HG03064 (cell line): ENCODE measurements around the gene STX16.

Experiments used
- ATAC-seq: cut with Tn5 transposase; IDR thresholded peaks from one replicate; pipeline ENCODE4 v1.9.1; 2021; ENCODE audit warnings: low read depth; ENCODE audit not compliant: unreplicated experiment

Gene STX16

DNA sequence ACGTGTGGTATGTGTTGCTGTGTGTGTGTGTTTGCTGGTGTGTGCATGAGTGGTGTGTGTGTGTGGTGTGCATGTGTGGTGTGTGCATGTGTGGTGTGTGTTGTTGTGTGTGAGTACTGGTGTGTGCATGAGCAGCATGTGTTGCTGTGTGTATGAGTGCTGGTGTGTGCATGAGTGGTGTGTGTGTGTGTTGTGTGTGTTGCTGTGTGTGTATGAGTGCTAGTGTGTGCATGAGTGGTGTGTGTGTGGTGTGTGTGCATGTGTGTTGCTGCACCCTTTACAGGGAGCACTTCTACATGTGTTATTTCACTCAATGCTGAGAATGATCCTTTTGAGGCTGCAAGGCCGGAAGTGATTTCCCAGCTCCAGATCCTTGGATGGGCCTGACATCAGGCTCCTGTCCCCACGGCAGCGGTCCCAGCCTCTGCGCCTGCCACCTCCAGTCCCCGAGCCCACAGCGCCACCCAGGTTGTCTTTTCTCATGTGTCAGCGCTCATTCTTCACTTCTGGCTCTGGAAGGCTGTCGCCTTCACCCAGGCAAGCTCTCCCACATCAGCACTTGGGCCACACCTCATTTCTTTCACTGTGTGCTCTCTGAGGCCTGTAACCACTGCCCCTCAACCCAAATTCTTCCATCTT is 44.1 kb downstream of the STX16 start:
- ATAC-seq, result no peak

DNA sequence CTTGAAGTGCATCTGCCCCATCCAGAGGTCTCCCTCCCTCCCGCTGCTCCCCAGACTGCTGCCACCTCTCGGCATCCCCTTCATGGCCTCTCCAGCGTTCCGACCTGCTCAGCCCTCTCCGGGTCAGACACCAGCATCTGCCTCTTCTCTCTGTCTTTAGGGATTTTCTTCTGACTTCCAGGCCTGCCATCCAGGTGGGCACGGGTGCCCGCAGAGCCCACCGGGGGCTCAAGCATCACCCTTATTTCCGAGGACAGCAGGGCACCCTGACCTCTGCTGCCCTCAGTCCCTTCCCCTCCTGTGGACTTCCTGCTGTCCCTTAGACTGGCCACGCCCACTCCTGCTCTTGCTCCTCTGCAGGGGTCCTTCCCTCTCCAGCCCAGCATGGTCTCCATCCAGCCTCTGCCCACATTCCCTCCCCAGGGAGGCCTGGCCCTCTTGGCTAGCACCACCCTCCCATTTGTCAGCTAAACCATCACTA is 44.9 kb downstream of the STX16 start:
- no peak for ATAC-seq

DNA sequence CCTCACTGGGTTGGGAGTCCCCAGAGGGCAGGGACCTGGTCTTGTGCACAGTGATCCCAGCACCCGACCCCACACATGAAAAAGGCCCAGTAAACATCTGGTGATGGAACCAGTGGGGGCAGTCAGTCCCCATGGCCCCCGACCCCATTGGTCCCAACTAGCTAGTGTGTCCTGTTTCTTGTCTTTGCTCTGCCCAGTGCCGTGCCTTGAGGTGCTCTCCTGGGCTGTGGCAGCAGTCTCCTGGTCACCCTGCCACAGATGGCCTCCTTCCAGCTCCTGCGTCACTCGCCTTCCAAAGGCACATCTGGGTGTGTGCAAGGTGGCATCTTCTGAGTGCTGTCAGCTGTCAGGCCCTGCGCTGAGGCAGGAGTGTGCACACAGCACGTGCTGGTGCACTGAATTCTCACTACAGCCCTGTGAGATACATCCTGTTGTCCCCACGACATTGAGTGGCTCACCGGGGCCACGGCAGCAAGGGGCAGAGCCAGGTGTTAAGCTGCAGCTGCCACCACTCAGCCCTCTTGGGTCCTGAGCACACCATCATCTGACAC is 45.4 kb downstream of the STX16 start:
- no peak for ATAC-seq

DNA sequence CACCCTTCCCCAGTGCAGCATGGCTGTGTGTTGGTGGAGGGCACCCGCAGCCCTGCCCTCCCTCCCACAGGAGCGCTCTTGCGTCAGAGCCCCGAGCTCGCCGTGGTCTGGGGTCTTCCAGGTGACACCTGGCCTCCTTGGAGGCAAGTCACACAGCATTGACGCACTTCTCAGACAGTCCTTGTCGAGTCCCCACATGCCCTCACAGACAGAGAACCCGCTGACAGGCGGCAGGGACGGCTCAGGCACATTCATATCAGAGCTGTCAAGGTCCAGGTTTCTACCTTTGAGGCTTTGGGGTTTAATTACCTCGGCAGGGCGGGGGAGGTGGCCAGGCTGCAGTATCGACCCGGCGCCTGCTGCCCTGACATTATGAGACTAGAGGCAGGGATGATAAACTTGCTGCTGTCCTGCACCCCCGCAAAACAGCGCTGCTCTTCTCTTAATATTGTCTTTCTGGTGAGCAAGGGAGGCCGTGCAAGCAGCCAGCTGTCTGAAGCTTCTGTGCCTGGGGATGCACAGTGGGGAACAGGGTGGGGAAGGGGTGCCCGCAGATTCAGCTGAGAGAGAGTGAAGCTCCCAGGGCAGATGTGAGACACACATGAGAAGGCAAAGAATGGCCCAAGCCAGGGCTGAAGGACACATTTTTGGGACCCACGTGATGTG is 46.3 kb downstream of the STX16 start:
- no peak for ATAC-seq

DNA sequence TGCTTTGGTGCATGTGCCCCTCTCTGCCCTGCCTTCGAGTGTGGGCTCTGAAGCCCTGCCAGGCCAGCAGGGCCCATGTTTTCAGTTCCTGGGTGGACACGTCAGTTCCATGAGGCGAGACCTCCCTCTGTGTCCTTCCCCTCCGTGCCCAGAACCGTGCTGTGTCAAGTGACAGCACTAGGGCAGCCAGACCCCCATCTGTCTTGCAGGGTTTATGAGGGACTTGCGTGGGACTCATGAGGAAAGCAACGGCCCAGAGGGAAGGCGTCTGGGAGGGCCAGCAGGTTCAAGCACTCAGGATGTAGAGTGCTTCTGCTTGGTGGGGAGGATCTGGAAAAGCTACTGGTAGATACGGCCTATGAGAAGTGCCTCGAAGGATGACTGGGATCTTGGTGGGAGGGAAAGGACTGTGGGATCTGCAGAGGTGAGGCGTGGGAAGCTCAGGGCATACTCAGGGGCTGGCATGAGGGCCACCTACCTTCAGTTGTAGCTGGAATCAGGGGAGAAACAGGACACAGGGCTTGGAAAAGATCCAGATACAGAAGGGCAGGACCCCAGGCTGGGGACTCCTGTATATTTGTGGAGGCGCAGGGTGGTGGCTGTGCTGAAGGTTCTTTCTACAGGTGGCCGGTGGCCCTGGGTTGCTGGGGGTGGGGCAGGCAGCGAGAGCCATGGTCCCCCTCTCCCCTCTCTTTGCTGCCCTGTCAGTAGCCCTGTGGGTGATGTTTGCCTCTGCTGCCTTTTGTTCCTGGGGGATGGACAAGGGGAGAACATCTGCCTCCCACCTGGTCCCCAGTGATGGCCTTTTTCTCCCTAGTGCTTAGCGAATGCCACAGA is 47.0 kb downstream of the STX16 start:
- no peak for ATAC-seq

DNA sequence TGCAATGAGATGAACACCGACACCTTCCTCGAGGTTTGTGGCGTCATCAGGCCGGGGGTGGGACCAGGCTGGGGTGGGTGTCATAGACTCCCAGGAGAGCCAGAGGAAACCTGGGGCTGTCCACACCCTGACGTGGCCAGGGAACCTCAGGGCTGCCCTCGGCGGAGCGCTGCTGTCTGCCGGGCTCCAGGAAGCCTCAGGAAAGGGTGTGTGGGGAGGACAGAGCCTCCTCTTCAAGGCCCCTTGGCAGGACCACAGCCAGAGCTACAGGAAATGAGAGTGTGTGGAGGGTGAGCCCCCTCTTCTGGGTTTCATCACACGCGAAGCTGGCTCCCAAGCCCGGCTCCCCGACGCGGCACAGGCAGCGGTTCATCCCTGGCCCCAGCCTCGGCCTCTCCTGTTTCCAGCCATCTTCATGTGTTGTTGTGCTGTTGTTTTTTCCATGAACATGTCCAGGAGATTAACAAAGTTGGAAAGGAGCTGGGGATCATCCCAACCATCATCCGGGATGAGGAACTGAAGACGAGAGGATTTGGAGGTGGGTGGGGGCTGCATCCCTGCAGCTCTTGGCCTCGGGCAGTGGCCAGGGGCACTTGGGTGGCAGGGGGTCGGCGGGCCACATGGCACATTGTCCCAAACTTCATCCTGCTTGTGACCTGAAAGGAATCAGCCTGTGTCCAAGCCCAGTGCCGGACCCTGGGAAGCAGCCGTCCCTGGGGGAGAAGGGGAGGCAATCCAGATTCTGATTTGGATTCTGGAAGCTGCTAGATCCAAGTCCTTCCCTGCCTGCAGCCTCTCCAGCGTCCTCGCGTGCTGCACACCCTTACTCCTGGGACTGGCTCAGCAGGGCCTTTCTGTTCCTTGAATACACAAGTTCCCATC is 47.9 kb downstream of the STX16 start:
- ATAC-seq, result no peak

DNA sequence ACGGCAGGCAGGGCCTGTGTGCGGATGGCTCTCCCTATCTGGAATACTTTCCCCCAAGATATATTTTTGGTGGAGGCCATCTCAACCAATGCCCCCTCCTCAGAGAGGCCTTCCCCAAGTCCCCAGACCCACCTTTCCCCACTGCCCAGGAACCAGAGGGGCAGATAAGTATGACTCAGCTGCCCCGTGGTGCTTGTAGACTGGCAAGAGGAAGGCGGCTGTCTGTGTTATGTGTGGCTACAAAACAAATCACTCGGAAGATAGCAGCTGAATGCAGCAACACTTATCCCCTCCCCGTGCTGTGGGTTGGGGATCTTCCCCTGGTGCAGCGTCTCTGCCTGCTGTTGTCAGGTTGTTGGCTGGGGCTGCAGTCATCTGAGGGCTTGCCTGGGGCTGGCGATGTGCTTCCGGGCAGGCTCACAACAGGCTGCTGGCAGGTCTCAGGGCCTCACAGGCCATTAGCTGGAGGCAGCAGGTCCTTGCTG is 48.6 kb downstream of the STX16 start:
- ATAC-seq, result no peak

DNA sequence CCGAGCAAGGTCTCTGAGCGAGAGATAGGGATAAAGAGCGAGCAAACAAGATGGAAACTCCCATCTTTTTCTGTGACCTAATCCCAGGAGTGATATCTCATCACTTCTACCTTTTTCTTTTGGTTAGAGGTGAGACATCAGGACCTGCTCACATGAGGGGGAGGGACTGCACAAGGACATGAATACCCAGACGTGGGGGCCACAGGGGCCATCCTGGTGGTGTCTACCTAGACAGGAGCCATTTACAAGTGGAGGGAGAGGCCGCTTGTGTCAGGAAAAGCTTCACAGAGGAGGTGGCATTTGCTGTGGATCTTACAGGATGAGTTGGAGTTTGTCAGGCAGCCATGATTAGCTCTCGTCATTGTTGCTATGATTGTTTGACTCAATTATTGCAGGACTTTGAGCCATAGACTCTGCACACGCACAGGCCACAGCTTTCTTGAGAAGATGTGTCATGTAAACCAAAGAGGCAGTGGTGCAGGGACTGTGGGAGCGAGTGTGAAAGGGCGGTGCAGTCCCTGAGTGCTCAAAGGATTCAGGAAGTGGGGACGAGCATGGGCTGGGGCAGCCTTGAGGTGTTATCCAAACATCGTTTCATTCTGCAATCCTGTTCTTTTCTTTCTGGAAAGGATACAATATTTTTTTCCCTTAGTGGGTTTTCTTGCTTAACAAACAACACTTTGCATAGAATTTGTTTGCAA is 49.2 kb downstream of the STX16 start:
- ATAC-seq, result no peak

DNA sequence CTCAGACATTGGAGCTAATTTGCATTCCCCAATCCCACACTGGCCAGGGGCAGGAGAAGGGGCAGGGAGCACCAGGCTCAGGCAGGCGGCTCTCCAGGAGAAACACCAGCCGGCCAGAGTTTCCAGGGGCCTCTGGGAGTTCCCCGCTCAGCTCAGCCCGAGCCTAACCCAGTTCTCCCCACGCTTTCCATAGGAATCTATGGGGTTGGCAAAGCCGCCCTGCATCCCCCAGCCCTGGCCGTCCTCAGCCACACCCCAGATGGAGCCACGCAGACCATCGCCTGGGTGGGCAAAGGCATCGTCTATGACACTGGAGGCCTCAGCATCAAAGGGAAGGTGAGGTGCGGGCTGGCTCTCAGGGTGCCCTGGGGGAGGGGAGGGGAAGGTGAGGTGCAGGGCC is 49.7 kb downstream of the STX16 start:
- no peak for ATAC-seq

DNA sequence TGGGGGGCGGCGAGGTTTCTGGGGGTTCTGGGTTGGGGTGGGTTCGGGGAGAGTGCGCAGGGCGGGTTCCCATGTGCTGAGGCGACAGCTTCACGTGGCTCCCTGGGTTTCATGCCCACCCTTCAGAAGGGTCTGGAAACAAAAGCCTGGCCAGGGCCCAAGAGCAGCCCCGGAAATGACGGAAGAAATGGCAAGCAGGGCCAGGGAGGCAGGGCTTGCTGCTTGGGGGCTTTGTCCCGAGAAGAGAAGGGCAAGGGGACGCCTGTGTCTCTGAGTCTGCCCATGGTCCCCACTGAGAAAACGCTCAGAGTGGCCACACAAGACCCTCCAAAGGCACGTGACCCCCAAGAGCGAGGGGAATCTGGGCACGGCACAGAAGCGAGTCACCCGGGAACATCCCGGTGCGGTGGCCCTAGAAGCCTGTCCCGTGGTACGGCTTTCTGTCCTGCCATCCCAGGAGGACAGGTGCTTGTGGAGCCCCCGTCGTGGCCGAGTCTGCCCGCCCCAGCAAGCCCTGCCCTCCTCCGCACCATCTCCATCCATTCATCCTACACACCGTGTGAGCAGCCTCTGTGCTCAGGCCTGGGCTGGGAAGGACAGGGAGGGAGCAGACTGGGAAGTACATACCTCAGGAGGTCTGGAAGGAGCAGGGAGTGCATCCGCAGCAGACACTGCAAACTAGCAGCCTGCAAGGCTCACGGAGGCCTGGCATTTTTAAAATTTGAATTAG is 50.5 kb downstream of the STX16 start:
- ATAC-seq, result no peak

DNA sequence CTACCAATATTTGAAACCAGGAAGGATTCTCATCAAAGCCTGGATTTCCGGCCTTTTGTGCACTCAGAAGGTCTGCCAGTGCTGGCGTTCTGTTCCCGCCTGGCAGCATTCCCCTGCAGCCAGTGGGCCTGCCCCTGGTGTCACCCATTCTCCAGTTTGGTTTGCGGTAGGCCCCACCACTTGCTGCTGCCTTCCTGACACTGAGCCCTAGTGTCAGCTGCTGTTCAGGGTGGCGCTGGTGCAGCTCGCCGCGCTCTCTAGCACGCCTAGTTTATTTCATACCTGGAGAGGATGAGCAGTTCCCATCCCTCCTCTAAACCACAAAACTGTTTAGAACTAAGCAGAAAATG is 51.1 kb downstream of the STX16 start:
- no peak for ATAC-seq

DNA sequence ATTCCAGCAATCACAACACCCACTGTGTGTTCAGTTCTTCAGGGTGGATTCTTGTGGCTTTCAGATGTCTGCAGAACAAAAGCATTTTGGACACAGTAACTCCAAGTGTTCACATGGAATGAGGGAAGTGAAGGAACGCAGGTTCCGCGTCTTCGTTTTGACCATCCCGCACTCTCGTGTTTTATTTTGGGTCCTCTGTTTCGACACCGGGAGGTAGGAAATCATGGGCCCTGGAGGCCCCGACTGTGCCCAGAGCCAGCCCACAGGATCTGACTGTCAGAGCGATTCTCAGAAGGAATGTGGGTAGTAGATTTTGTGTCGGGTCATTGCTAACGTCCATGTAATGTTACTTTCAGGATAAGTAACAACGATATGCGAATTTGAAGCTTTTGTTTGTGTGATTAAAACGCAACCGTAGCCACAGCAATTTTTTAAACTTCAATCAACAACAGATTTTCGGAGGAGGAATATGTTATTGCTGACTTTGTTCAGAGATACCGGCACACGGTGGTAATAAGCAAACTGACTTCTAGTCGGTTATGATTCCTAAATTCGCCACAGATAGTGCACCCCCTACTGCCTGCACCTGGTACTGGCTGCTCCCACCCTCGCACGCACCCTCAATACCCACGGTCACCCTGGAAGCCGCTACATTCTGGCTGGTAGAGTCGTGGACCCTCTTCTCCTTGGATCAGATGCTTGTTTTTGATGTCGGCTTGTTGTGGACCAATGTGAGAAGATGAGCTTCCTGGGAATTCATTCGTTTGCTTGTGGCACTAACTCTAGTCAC is 52.0 kb downstream of the STX16 start:
- ATAC-seq, result no peak

DNA sequence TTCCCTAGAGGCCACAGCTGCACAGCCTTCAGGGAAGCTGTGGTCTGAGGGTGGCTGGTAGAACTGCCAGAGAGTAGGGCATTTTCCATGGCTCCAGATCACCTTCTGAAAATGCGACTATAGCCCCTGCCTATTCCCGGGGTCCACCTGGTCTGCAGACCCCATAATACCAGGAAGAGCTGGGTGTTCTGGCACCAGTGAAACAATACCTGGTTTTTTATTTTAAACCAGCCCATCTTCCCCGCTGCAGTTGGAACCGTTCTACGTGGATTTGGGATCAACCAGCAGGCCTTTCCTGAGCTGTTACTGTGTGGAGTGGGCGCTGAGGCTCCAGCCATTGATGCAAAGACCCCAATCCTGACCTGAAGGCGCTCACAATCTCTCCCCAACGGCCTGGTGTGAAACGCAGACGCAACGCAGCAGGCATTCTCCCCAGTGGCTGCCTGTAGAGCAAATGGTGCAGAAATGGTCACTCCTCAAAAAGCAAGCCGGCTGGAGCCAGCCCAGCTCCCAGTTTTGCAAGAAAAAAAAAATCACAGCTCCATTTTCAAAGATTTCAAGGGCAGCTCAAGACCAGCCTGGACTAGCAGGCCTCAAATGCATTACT is 52.8 kb downstream of the STX16 start:
- ATAC-seq, result no peak

DNA sequence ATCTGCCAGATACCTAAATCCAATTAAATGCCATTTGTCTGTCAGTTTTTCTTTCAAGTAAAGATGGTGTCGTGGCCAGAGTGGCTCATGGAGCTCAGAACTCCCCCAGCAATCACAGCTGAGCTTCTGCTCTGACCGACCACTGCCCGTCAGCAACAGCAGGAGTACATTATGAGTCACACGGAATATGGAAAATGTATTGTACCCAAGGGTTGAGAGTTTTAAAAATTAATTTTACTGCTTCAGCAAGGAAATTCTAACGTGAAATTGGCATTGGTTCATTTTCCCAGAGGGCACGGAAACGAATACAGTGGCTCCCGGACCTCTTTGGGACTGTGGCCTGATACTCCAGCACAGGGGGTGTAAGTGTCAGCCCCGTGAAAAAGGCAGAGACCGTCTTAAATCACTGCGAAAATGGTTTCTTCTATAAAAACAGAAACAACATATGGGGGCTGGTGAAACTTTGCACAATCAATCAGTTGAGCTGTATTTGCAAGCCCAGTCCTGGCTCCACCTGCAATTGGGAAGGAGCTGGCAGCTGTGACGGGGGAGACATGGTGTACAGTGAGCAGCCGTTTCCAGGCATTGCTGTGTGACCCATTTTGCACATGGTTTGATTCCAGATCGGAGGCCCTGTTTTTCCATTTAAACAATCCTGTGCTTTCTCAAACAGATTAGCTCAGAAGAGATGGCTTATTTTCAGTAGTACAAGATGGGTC is 54.3 kb downstream of the STX16 start:
- no peak for ATAC-seq

DNA sequence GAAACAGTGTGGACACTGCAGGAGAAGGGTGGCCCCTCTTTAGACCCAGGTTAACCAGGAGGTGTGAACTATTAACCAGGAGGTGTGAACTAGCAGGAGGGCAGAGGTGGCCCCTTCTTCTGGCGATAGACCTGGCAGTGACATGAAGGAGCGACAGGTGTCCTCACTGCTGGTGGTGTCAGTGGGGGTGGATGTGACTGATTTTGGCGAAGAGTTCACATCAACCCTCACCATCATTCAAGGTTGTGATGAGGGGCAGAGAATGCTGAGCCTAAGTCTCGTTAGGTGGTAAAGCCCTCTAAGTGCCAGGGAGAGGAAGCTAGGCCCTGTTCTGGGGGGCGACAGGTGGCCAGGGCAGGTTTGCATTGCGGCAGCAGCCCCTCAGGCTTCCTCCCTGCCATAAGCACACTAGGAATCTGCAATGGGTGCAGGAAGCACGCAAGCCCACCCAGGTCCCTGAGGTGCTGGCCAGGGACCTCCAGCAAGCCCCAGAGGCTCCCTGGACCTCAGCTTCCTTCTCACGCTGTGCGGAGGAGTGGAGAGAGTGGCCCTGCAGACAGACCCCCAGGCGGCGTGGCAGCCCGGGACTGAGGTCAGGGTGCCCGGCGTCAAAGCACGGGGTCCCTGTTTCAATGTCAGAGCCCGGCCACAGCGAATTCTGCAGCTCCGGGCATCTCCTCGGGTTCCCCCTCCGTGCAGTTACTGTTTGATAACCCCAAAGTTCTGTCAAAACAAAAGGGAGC is 55.2 kb downstream of the STX16 start:
- no peak for ATAC-seq

DNA sequence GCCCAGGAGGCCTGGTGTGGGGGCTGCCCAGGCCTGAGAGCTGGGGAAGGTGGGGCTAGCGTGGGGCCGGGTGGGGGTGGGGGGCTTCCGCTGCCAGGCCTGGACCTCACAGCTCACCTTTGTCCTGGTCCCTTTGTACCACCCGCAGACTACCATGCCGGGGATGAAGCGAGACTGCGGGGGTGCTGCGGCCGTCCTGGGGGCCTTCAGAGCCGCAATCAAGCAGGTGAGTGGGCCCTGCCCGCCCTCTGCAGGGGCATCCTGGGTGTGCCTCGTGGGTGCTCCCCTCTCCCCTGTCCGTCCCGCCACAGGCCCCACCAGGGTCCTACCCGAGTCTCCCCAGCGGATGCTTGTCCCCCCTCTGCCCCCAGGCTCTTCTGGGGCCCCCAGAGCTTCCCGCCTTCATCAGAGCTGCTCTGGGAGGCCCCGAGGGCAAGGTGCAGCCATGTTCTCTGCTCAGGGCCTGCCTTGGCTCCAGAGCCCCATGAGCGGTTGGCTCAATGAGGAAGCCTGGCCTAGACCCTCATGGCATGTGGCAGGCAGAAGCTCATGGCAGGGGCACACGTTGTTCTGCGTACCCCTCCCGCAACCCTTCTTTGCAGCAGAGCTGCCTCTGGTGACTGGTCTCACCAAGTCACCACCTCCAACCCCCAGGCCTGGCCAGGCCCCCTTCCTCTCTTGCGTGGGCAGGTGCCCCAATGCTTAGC is 56.0 kb downstream of the STX16 start:
- no peak for ATAC-seq
